H9 (cell line): ENCODE measurements around the gene FHOD1. TPM values are rescaled to one million over a fixed set of nuclear protein-coding genes. Genes with fewer than 3 reads are reported as not detected.

Experiments used
- DNase-seq: peaks from one replicate; pipeline ENCODE4 v3.0.0-alpha.2; 2017
- H2AFZ ChIP-seq: one replicate; pipeline ENCODE4 v1.6.1; 2013; ENCODE audit warnings: mild to moderate bottlenecking, low read length, control low read depth, moderate library complexity
- H2AK5ac ChIP-seq: 2 replicates; pipeline ENCODE4 v1.6.1; 2013; ENCODE audit warnings: low read length, control low read depth, mixed read lengths; ENCODE audit not compliant: insufficient read length
- H2BK120ac ChIP-seq: one replicate; pipeline ENCODE4 v1.6.1; 2013; ENCODE audit warnings: low read depth, mild to moderate bottlenecking, low read length, control low read depth, inconsistent platforms; ENCODE audit not compliant: poor library complexity, severe bottlenecking
- H2BK12ac ChIP-seq: 2 replicates; pipeline ENCODE4 v1.6.1; 2013; ENCODE audit warnings: low read length, control low read depth, mixed read lengths, low read depth; ENCODE audit not compliant: insufficient read length
- H2BK15ac ChIP-seq: 2 replicates; pipeline ENCODE4 v1.6.1; 2013; ENCODE audit warnings: low read depth, low read length, control low read depth
- H2BK20ac ChIP-seq: one replicate; pipeline ENCODE4 v1.6.1; 2013; ENCODE audit warnings: low read depth, mild to moderate bottlenecking, low read length, control low read depth, inconsistent platforms; ENCODE audit not compliant: poor library complexity, severe bottlenecking
- H2BK5ac ChIP-seq: 2 replicates; pipeline ENCODE4 v1.6.1; 2013; ENCODE audit warnings: low read length, control low read depth, mixed read lengths; ENCODE audit not compliant: insufficient read length
- H3K14ac ChIP-seq: 2 replicates; pipeline ENCODE4 v1.6.1; 2013; ENCODE audit warnings: low read length, control low read depth; ENCODE audit not compliant: insufficient read depth
- H3K18ac ChIP-seq: 2 replicates; pipeline ENCODE4 v1.6.1; 2013; ENCODE audit warnings: low read depth, mild to moderate bottlenecking, mixed read lengths, low read length, control low read depth; ENCODE audit not compliant: insufficient read length
- H3K23ac ChIP-seq: 2 replicates; pipeline ENCODE4 v1.6.1; 2013; ENCODE audit warnings: low read length, control low read depth, mixed read lengths, low read depth; ENCODE audit not compliant: insufficient read length
- H3K23me2 ChIP-seq: 2 replicates; pipeline ENCODE4 v1.6.1; 2013; ENCODE audit warnings: low read depth, mild to moderate bottlenecking, mixed read lengths, low read length, control low read depth; ENCODE audit not compliant: insufficient read length, poor library complexity, severe bottlenecking
- H3K27ac ChIP-seq: 2 replicates; pipeline ENCODE4 v1.5.1; 2013; ENCODE audit warnings: low read length, control low read depth, mixed read lengths, low read depth; ENCODE audit not compliant: insufficient read length
- H3K27me3 ChIP-seq: 2 replicates; pipeline ENCODE4 v1.6.1; 2013; ENCODE audit warnings: low read length, control low read depth, inconsistent platforms; ENCODE audit not compliant: insufficient read depth
- H3K4ac ChIP-seq: 2 replicates; pipeline ENCODE4 v1.6.1; 2013; ENCODE audit warnings: low read depth, mild to moderate bottlenecking, control low read depth, inconsistent platforms, low read length, moderate library complexity
- H3K4me1 ChIP-seq: 2 replicates; pipeline ENCODE4 v1.6.1; 2013; ENCODE audit warnings: low read length, control low read depth, inconsistent platforms; ENCODE audit not compliant: insufficient read depth
- H3K4me2 ChIP-seq: 2 replicates; pipeline ENCODE4 v1.6.1; 2013; ENCODE audit warnings: low read length, control low read depth, mixed read lengths; ENCODE audit not compliant: insufficient read length, insufficient read depth
- H3K56ac ChIP-seq: 2 replicates; pipeline ENCODE4 v1.6.1; 2013; ENCODE audit warnings: low read depth, mild to moderate bottlenecking, mixed read lengths, low read length, control low read depth; ENCODE audit not compliant: insufficient read length
- H3K79me1 ChIP-seq: 2 replicates; pipeline ENCODE4 v1.6.1; 2013; ENCODE audit warnings: low read depth, mild to moderate bottlenecking, moderate library complexity, low read length, control low read depth, inconsistent platforms; ENCODE audit not compliant: insufficient read depth, poor library complexity, severe bottlenecking
- H3K79me2 ChIP-seq: 2 replicates; pipeline ENCODE4 v1.6.1; 2013; ENCODE audit warnings: low read length, control low read depth, inconsistent platforms; ENCODE audit not compliant: insufficient read depth
- H3K9ac ChIP-seq: 2 replicates; pipeline ENCODE4 v1.6.1; 2013; ENCODE audit warnings: low read length, control low read depth, mixed read lengths; ENCODE audit not compliant: insufficient read length; ENCODE audit errors: extremely low read depth
- H3K9me3 ChIP-seq: one replicate; pipeline ENCODE4 v1.6.1; 2013; ENCODE audit warnings: low read depth, low read length, inconsistent platforms; ENCODE audit not compliant: control insufficient read depth
- H3T11ph ChIP-seq: one replicate; pipeline ENCODE4 v1.6.1; 2013; ENCODE audit warnings: mild to moderate bottlenecking, low read length, control low read depth, inconsistent platforms
- H4K20me1 ChIP-seq: one replicate; pipeline ENCODE4 v1.6.1; 2013; ENCODE audit not compliant: control insufficient read depth, insufficient read length, insufficient read depth
- H4K5ac ChIP-seq: 2 replicates; pipeline ENCODE4 v1.6.1; 2013; ENCODE audit warnings: low read depth, mild to moderate bottlenecking, mixed read lengths, low read length, control low read depth; ENCODE audit not compliant: insufficient read length
- H4K8ac ChIP-seq: replicated peaks from 2 replicates; pipeline ENCODE4 v1.6.1; 2013; ENCODE audit warnings: low read length, control low read depth, mixed read lengths, low read depth; ENCODE audit not compliant: insufficient read length
- H4K91ac ChIP-seq: 2 replicates; pipeline ENCODE4 v1.6.1; 2013; ENCODE audit warnings: low read depth, mild to moderate bottlenecking, moderate library complexity, mixed read lengths, low read length, control low read depth; ENCODE audit not compliant: insufficient read length
- H3K27ac Mint-ChIP-seq, 3 experiments: 2 replicates in 2 of 3; 3 replicates in 1 of 3; pipeline ENCODE4 v1.8.0; 2020 to 2021; ENCODE audit warnings: mixed read lengths in 3 of 3, mild to moderate bottlenecking in 1 of 3, moderate library complexity in 1 of 3
- H3K27me3 Mint-ChIP-seq: 2 replicates; pipeline ENCODE4 v1.8.0; 2021; ENCODE audit warnings: low read depth, mild to moderate bottlenecking, moderate library complexity, mixed read lengths
- H3K36me3 Mint-ChIP-seq, 3 experiments: 2 replicates in 2 of 3; 3 replicates in 1 of 3; pipeline ENCODE4 v1.8.0; 2020 to 2021; ENCODE audit warnings: low read depth in 3 of 3, mixed read lengths in 3 of 3; ENCODE audit not compliant: insufficient read depth in 1 of 3
- H3K4me1 Mint-ChIP-seq, 2 experiments: 2 replicates each; pipeline ENCODE4 v1.8.0; 2020; ENCODE audit warnings: mixed read lengths in 2 of 2
- H3K4me3 Mint-ChIP-seq, 2 experiments: 2 replicates in 1 of 2; 3 replicates in 1 of 2; pipeline ENCODE4 v1.8.0; 2020 to 2021; ENCODE audit warnings: mild to moderate bottlenecking in 2 of 2, mixed read lengths in 2 of 2, moderate library complexity in 1 of 2
- H3K9me3 Mint-ChIP-seq, 2 experiments: 2 replicates in 1 of 2; 3 replicates in 1 of 2; pipeline ENCODE4 v1.8.0; 2020; ENCODE audit warnings: mild to moderate bottlenecking in 2 of 2, mixed read lengths in 2 of 2, moderate library complexity in 1 of 2
- CTCF ChIP-seq: fragments of 200-600 bp; sonication (generic); conservative IDR thresholded peaks from 3 replicates; pipeline ENCODE4 v1.8.0; 2021; ENCODE audit warnings: antibody characterized with exemption, mild to moderate bottlenecking
- WGBS: extraction: QIAGEN DNeasy Blood & Tissue Kit; methylation state at CpG from one replicate; pipeline ENCODE4 v1.1.7; 2013; ENCODE audit warnings: missing lambda C conversion rate, low lambda C conversion rate, mixed read lengths; ENCODE audit not compliant: insufficient read length; ENCODE audit errors: extremely low coverage; 5-methylcytosine and 5-hydroxymethylcytosine counted together
- total RNA-seq: library from RNA; stranded (reverse); gene quantifications from 2 replicates; pipeline ENCODE4 v1.2.1, GENCODE V29; 2021

The FHOD1 gene
- total RNA-seq, 1 experiment from 2014 or later, result 67.0 TPM

GRCh38 chr16:67263201-67263600 is 15.9 kb upstream of the FHOD1 start:
- DNase-seq, result no peak
- H3K27ac ChIP-seq, result no peak overlapping the region
- H2BK120ac ChIP-seq, result no peak overlapping the region
- no peak overlapping the region for H2BK12ac ChIP-seq
- no peaks in the 10 kb centered on the region for H3K79me1 ChIP-seq
- H4K8ac ChIP-seq, result no peak overlapping the region
- H3K27ac Mint-ChIP-seq, result no peak overlapping the region
- peaks cover 24% of the 10 kb centered on the region for H3K27me3 Mint-ChIP-seq
- H3K4me3 Mint-ChIP-seq, result no peak overlapping the region
- no peak overlapping the region for H4K91ac ChIP-seq
- H3K9me3 ChIP-seq, result no peaks in the 10 kb centered on the region
- H3K23me2 ChIP-seq, result no peaks in the 10 kb centered on the region
- H2BK5ac ChIP-seq, result no peak overlapping the region
- no peak overlapping the region for H3K4ac ChIP-seq
- H3K14ac ChIP-seq, result no peak overlapping the region
- H4K5ac ChIP-seq, result no peak overlapping the region
- H3K4me2 ChIP-seq, result no peak overlapping the region
- no peaks in the 10 kb centered on the region for H4K20me1 ChIP-seq
- no CpG with 5 or more reads among the region's 3 CpGs for WGBS
- no peak overlapping the region for H2AFZ ChIP-seq
- H3K9ac ChIP-seq, result no peak overlapping the region
- H2AK5ac ChIP-seq, result no peak overlapping the region
- no peaks in the 10 kb centered on the region for H3K4me1 ChIP-seq
- no peaks in the 10 kb centered on the region for H3K9me3 Mint-ChIP-seq
- no peak overlapping the region for H2BK15ac ChIP-seq
- TF ChIP-seq CTCF, result no peak
- H3K23ac ChIP-seq, result no peak overlapping the region
- no peak overlapping the region for H3T11ph ChIP-seq
- H3K27me3 ChIP-seq, result no peaks in the 10 kb centered on the region
- no peaks in the 10 kb centered on the region for H3K4me1 Mint-ChIP-seq
- H3K56ac ChIP-seq, result no peak overlapping the region
- H3K79me2 ChIP-seq, result no peaks in the 10 kb centered on the region
- no peak overlapping the region for H2BK20ac ChIP-seq
- H3K36me3 Mint-ChIP-seq, result no peaks in the 10 kb centered on the region; a peak in 1 of 7 replicates
- no peak overlapping the region for H3K18ac ChIP-seq
